GM06990 (cell line): Measurements from ENCODE around the gene RAB9A.

ENCODE experiments used
- DNase-seq: peaks from one replicate; pipeline ENCODE4 v3.0.0-alpha.2; 2011; ENCODE audit not compliant: insufficient read length; ENCODE audit errors: extremely low read depth
- H3K27me3 ChIP-seq: replicated peaks from 2 replicates; pipeline ENCODE4 v1.6.0; 2011; ENCODE audit warnings: low read length; ENCODE audit not compliant: control insufficient read depth, insufficient read depth
- H3K36me3 ChIP-seq: 2 replicates; pipeline ENCODE4 v1.5.1; 2011; ENCODE audit warnings: low read length; ENCODE audit not compliant: control insufficient read depth, insufficient read depth
- H3K4me3 ChIP-seq: replicated peaks from 2 replicates; pipeline ENCODE4 v1.5.1; 2011; ENCODE audit warnings: low read depth, mild to moderate bottlenecking, control low read depth, low read length
- CTCF ChIP-seq: IDR thresholded peaks from 2 replicates; pipeline ENCODE4 v1.5.1; 2011; ENCODE audit warnings: low read length, control low read depth, mild to moderate bottlenecking, inconsistent platforms; ENCODE audit not compliant: insufficient read depth, poor library complexity, severe bottlenecking

RAB9A gene

GRCh38 chrX:13732246-13733067, 43.5 kb downstream of the RAB9A start:
- Histone ChIP-seq H3K27me3 (no peaks in the 10 kb centered on the region), H3K4me3 (0 out of 2 replicates have a peak overlapping the region, but pooled peaks have one; percentile 10), H3K36me3 (no peaks in the 10 kb centered on the region; the same call in 1 of the 2 replicates)
- no peak for DNase-seq
- no peak for TF ChIP-seq CTCF

- no peak for DNase-seq
- Histone ChIP-seq H3K4me3 (peak overlapping the region; percentile 86), H3K36me3 (no peaks in the 10 kb centered on the region; the same call in 1 of the 2 replicates), H3K27me3 (no peaks in the 10 kb centered on the region)
- no peak for TF ChIP-seq CTCF
Observed at GRCh38 chrX:13733506-13733905, 44.6 kb downstream of the RAB9A start.

GRCh38 chrX:13734278-13735172, 45.6 kb downstream of the RAB9A start, which contains the start of the genes OFD1 and TRAPPC2:
OFD1 (plus strand) TSS chrX:13734748; CDS start chrX:13735072, 324 bp downstream.
TRAPPC2 (minus strand) TSS chrX:13734620; CDS start chrX:13719963, 14,657 bp downstream.
- no peak for TF ChIP-seq CTCF
- Histone ChIP-seq H3K36me3 (no peaks in the 10 kb centered on the region; the same call in 1 of the 2 replicates), H3K27me3 (no peaks in the 10 kb centered on the region), H3K4me3 (peak within 1 kb of the TSS; percentile 86)
- peak; percentile 95 for DNase-seq

- H3K4me3 ChIP-seq: no peak overlapping the region
- no peaks in the 10 kb centered on the region for H3K27me3 ChIP-seq
- no peak for TF ChIP-seq CTCF
- DNase-seq: no peak
- no peaks in the 10 kb centered on the region; the same call in 1 of the 2 replicates for H3K36me3 ChIP-seq
Observed at GRCh38 chrX:13741695-13742094, 52.8 kb downstream of the RAB9A start.

GRCh38 chrX:13742397-13743176, 53.7 kb downstream of the RAB9A start:
- H3K4me3 ChIP-seq: peak overlapping the region; percentile 35
- no peak for TF ChIP-seq CTCF
- H3K36me3 ChIP-seq: peaks cover 4% of the 10 kb centered on the region
- DNase-seq: peak; percentile 74
- H3K27me3 ChIP-seq: no peaks in the 10 kb centered on the region
